Smooth muscle cell of the umbilical artery (primary cell): ENCODE data around the gene TRPV4. TPM values are rescaled to one million over a fixed set of nuclear protein-coding genes. Genes with fewer than 3 reads are reported as not detected.

Source experiments
- total RNA-seq: library from RNA; depleted of rRNA; stranded (reverse); fragments of >200 nt; gene quantifications from 2 replicates; pipeline ENCODE4 v1.2.3, GENCODE V29; 2014

The TRPV4 gene
- 0.30 and 0.32 TPM in 2 replicates for total RNA-seq

DNA sequence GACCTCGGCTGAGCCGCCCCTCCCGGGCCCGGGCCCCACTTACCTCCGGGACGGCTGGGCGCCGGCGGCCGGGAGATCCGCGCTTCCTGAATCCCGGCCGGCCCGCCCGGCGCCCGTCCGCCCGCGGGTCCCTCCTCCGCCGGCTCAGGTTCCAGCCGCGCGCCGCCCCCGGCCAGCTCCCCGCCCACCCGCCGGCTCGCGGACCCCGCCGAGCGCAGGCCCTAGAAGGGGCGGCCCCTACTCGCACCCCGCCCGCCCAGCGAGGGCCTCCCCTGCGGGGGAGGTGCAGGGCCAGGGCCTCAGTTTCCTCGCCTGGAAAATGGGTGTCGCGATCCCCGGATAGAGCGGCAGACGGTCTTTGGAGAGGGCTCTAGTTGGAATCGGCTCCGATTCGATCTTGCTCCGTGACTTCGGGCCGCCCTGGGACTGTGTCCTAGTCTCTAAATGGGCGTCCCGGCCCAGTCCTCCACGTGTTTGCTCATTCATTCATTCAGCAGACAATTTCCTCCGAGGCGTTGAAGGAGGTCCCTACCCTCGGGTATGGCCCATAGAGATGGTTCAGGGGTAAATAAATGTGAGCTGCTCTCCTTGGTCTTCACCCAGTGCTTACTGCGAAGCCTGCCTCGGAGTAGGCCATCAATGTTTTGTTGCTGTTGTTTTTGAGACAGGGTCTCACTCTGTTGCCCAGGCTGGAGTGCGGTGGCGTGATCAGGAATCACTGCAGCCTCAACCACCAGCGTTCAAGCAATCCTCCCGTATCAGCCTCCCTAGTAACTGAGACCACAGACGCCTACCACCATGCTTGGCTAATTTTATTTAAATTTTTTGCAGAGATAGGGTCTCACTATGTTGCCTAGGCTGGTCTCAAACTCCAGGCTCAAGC is at the start of gene TRPV4:
Gene TRPV4 (minus strand): TSS at position 92 of the 883 bp plus-strand sequence. CDS start 18,602 bp downstream, outside the sequence.

DNA sequence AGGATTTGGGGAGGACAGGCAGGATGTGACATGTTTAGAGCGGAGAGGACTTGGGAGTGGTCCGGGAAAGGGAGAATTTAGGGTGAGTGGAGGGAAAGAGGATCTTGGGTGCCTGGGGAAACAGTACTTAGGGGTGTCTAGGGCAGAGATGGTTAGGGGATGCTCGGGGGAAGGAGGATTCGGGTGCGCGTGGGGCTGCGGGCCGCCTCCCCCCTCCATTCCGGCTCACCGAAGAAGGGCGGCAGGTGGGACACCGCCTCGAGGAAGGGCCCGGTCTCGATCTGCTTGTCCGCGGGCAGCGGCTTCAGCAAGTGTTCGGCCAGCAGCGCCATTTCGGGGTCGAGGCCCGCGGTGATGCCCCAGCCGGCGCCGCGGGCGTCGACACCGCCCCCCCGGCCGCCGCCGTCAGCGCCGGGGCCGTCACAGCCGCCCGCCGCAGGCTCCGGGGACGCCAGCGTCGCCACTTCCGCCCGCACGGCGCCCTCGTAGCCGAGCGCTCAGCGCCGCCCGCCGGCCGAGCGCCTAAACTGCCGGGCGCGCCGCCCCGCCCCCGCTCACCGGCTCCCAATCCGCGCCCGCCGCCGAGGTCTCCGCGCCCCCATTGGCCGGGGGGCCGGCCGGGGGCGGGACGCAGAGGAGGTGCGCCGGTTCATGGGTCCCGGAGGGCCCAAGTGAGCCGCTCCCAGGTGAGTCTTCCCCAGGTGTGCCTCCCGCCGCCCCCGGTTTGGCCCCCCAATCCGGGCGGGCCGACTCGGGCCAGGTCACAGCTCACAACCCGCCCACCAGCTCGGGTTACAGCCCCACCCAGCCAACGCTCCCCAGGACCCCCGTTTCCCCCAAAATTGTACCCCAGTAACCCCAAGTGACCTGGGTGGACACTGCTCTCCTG is 47.1 kb upstream of the TRPV4 start, which contains the start of gene GLTP:
Gene GLTP (minus strand): TSS at position 499 of the 889 bp plus-strand sequence. CDS start 167 bp downstream, at position 332.

Other genes starting within 250 kb of the TRPV4 start
- 0.30 and 0.42 TPM in 2 replicates for gene FAM222A, start 119.6 kb downstream of the TRPV4 start, total RNA-seq
- 56.1 and 62.1 TPM in 2 replicates for gene GLTP, start 47.1 kb upstream of the TRPV4 start, total RNA-seq
- 7.4 and 12.2 TPM in 2 replicates for gene TCHP, start 66.9 kb upstream of the TRPV4 start, total RNA-seq
- 33.9 and 58.3 TPM in 2 replicates for gene GIT2, start 163.0 kb upstream of the TRPV4 start, total RNA-seq
- gene ANKRD13A, start 166.0 kb upstream of the TRPV4 start, total RNA-seq: 58.8 and 115 TPM in 2 replicates
- 14.2 and 15.4 TPM in 2 replicates for gene C12orf76, start 215.1 kb upstream of the TRPV4 start, total RNA-seq